Stomach (tissue), 4 donors: Measurements from ENCODE around the gene FBXO17.

ENCODE experiments used
- CTCF ChIP-seq, 7 experiments: fragments of 450-650 bp in 4 of 7; fragments of 200-600 bp in 3 of 7; sonication (generic) in 3 of 7; IDR thresholded peaks; one replicate each; pipeline ENCODE4 v1.5.1; 2016 to 2019; ENCODE audit warnings: antibody characterized with exemption in 7 of 7, control low read depth in 2 of 7, mild to moderate bottlenecking in 1 of 7
- EP300 ChIP-seq: sonication (generic); formaldehyde crosslinking; IDR thresholded peaks from one replicate; pipeline ENCODE4 v1.6.1; 2017; ENCODE audit warnings: antibody characterized with exemption
- POLR2AphosphoS5 ChIP-seq, 3 donors: sonication (generic); formaldehyde crosslinking; IDR thresholded peaks; one replicate each; pipeline ENCODE4 v1.6.1; 2016; ENCODE audit warnings: antibody characterized with exemption in 3 of 3

- TF ChIP-seq CTCF (IDR thresholded peaks at IDR 0.05) (no peak), POLR2AphosphoS5 (IDR thresholded peaks at IDR 0.05) (no peak), EP300 (no peak)
Observed at GRCh38 chr19:38900743-38901190, 74.8 kb downstream of the FBXO17 start.
